RPMI8226 (cell line): ENCODE results near the gene TOP1.

Experiments used
- DNase-seq: peaks from one replicate; pipeline ENCODE4 v3.0.0-alpha.2; 2015

The TOP1 gene

DNA sequence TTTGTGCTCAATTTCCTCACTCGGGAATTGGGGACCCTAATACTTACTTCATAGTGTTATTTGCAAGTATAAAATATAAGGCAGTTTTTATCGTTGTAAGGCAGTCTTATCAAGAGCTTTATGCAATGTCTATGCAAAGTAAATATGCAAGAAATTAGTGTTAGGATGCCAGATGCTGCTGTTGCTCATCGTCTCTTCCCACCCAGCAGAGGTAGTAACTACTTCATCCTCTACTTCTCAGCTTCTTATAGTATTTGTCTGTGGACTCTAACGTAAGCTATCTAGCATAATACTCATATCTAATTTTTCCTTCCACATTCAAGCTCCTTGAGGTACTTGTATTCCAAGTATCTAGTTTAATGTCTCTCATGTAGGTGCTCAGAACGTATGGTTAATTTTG is 120.3 kb downstream of the TOP1 start:
- DNase-seq, result no peak

GRCh38 chr20:41150664-41151063 is 122.0 kb downstream of the TOP1 start:
- no peak for DNase-seq

- no peak for DNase-seq
Observed at GRCh38 chr20:41151134-41151869, 122.7 kb downstream of the TOP1 start.

DNA sequence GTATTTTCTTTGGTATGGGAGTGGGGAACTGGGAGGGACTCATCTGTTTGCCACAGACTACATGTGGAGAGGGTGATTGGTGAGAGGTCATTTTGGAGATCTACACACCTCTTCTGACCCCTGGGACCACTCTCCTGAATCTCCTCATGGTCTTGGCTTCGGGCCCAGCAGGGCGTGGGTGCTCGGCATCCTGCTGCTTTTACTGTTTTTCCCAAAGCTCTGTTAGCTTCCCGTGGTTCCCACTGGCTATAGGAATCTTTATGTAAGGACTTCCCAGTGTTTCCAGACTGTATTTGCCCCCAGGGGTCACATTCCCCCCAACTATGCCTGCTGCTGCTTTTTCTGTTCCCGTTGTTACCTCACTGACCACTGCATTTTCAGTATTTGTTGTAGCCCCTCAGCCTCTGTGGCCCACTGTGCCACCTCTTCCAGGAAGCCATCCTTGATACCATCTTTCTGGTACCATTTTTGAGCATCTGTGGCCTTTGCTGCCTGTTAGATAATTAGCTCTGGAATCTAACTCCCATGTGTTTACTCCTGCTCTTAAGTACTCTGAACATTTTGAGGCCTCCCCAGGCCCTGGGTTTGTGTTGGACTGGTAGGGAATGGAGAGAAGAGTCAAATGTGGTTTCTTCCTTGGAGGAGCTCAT is 123.6 kb downstream of the TOP1 start:
- DNase-seq, result no peak

DNA sequence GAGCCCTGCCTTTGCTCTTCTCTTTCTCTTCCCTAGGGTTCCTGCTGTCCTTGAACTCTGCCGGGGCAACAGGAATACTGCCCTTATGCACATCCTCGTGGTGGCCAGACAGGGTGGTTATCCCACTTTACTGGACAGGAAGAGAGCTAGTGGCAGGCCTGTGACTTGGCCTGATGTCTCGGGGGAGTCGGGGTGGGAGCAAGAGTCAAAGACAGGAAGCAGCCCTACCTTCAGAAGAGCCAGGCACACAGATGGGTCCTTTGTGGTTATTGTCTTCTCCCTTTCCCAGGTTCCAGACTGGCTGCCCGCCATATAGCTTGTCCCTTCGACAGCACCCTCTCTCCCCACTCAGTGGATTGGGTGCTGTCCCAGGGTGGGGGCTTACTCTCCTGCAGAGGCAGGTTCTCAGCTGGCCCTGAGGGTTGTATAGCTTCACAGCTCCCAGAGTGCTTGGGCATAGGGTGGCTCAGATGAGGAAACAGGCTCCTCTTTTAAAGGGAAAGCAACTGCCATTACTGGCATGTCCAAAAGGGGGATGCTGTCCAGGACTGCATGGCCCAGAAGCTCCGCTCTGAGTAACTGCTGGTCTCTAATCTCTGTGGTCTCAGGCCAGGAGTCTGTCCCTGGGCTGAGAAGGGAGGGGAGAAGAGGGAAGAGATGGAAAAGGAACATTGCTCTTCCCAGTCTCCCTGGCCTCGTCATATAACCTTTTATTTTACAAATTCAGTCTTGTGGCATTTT is 126.0 kb downstream of the TOP1 start:
- DNase-seq, result no peak

GRCh38 chr20:41155261-41155660 is 126.6 kb downstream of the TOP1 start:
- no peak for DNase-seq

GRCh38 chr20:41158082-41158625 is 129.5 kb downstream of the TOP1 start:
- no peak for DNase-seq

DNA sequence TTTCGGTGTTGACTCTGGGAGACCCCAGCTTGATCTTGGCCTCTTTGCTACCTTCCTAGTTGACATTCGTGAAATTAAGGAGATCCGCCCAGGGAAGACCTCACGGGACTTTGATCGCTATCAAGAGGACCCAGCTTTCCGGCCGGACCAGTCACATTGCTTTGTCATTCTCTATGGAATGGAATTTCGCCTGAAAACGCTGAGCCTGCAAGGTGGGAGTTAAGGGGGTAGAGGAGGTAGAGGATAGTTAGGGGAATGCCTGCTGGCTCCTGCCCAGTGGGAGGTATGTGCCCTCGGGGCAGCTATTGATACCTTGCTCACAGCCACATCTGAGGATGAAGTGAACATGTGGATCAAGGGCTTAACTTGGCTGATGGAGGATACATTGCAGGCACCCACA is 130.9 kb downstream of the TOP1 start:
- DNase-seq, result no peak

GRCh38 chr20:41160686-41161085 is 132.1 kb downstream of the TOP1 start:
- no peak for DNase-seq

DNA sequence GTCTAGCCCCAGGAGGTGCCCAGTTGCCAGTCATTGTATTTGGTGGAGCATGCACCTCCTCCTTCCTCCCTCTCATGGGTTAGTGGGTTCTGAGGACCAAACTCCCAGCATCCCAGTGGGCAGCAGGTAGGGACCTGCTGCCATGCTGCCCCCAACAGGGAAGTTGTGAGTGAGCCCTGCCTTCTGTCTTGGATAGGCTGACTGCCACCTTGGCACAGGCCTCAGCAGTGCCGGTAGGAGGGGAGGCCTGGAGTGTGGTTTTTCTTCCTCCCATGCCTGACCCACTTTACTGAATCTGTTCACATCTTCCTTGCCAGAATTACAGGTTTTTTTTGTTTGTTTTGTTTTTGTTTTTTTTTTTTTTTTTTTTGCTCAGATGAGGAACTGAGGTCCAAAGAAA is 133.3 kb downstream of the TOP1 start:
- no peak for DNase-seq

DNA sequence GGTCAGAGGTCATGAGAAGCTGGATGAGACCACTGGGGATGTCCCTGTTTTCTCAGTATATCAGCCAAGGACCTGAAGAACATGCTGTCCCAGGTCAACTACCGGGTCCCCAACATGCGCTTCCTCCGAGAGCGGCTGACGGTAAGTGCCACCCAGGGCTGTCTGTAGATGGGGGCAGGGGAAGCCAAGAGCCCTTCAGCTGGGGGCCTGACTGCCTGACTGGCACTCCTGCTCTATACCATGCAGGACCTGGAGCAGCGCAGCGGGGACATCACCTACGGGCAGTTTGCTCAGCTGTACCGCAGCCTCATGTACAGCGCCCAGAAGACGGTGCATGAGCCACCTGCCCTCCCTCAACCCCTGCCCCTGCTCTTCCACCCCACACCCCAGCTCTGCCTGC is 133.8 kb downstream of the TOP1 start:
- DNase-seq, result no peak

- DNase-seq, result no peak
Observed at GRCh38 chr20:41163821-41164220, 135.2 kb downstream of the TOP1 start.

- no peak for DNase-seq
Observed at GRCh38 chr20:41165001-41165882, 136.6 kb downstream of the TOP1 start.

DNA sequence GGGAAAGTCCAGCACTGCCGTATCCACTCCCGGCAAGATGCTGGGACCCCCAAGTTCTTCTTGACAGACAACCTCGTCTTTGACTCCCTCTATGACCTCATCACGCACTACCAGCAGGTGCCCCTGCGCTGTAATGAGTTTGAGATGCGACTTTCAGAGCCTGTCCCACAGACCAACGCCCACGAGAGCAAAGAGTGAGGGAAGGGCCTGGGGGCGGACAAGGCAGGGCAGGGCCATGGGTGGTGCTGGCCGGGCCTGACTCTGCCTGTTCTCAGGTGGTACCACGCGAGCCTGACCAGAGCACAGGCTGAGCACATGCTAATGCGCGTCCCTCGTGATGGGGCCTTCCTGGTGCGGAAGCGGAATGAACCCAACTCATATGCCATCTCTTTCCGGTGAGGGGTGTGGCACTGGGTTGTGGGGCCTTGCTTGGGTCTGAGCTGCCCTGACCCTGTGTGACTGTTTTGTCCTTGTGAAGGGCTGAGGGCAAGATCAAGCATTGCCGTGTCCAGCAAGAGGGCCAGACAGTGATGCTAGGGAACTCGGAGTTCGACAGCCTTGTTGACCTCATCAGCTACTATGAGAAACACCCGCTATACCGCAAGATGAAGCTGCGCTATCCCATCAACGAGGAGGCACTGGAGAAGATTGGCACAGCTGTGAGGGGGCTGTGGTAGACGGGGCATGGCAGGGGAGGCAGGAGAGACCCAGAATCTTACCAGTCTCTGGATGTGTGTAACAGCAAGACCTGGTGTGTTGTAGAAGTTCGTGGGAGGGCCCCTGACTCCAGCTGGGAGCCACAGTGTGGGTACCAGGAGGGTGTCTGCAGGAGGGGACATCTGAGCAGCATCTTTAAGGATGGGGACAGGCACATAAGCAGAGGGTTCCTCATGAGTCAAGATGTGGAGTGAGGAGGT is 137.8 kb downstream of the TOP1 start:
- no peak for DNase-seq

- DNase-seq, result no peak
Observed at GRCh38 chr20:41167118-41167470, 138.5 kb downstream of the TOP1 start.

GRCh38 chr20:41167481-41168253 is 139.0 kb downstream of the TOP1 start:
- DNase-seq, result no peak

DNA sequence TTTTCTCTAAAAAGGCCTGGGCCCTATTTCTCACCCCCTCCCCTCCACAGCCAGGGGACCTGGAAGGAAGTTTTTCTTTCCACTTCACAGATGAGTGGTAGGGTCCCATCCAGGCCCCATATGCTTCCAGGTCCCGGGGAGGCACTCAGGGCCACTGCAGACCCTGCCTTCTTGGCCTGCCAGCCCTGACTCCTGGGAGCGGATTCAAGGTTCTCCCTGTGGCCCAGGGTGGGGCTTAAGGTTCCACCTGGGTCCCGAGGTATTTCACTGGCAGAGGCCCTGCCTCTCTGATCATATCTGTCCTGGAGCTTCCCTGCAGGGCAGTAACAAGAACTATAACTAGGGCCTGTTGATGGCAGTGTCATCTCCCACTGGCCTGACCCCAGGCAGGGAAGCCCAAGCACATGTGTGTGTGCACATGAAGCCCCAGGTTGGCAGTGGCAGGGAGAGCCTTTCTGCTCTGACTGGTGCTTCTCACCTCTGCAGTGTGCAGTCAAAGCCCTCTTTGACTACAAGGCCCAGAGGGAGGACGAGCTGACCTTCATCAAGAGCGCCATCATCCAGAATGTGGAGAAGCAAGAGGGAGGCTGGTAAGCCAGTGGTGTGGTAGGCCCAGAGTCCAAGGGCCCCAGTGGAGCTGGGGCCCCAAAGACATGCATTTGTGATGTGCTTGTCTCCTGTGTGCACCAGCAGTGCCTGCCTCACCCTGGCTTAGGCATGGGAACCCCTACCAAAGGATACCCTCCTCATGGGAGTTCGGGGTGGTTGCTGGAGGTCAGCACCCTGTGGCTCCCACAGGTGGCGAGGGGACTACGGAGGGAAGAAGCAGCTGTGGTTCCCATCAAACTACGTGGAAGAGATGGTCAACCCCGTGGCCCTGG is 139.9 kb downstream of the TOP1 start:
- DNase-seq, result no peak

GRCh38 chr20:41169162-41169690 is 140.6 kb downstream of the TOP1 start:
- DNase-seq, result no peak

GRCh38 chr20:41169791-41170351 is 141.2 kb downstream of the TOP1 start:
- no peak for DNase-seq
